Hepatocyte (in vitro differentiated cells): ENCODE data around the gene TCEAL2. TPM values are rescaled to one million over a fixed set of nuclear protein-coding genes. Genes with fewer than 3 reads are reported as not detected.
"Not testable (repeated sequence)": the region's sequence is repeated elsewhere in the genome, so short reads cannot be mapped to it uniquely, and the experiment has no call there.

Experiments used
- DNase-seq: peaks from one replicate; pipeline ENCODE4 v3.0.0-alpha.2; 2016; ENCODE audit warnings: low spot score
- H2AFZ ChIP-seq: fragments of 200-600 bp; sonication (generic); 2 replicates; pipeline ENCODE4 v1.6.0; 2016; ENCODE audit warnings: antibody characterized with exemption, mild to moderate bottlenecking
- H3K27ac ChIP-seq: fragments of 200-600 bp; sonication (generic); 2 replicates; pipeline ENCODE4 v1.5.1; 2016; ENCODE audit warnings: mild to moderate bottlenecking
- H3K27me3 ChIP-seq: fragments of 200-600 bp; sonication (generic); 2 replicates; pipeline ENCODE4 v1.6.1; 2016
- H3K36me3 ChIP-seq: fragments of 200-600 bp; sonication (generic); replicated peaks from 2 replicates; pipeline ENCODE4 v1.5.1; 2016; ENCODE audit warnings: low read depth; ENCODE audit not compliant: insufficient read depth
- H3K4me1 ChIP-seq: fragments of 200-600 bp; sonication (generic); 2 replicates; pipeline ENCODE4 v1.5.1; 2016; ENCODE audit warnings: mild to moderate bottlenecking, moderate library complexity; ENCODE audit not compliant: insufficient read depth
- H3K4me2 ChIP-seq: fragments of 200-600 bp; sonication (generic); 2 replicates; pipeline ENCODE4 v1.6.0; 2016
- H3K4me3 ChIP-seq: fragments of 200-600 bp; sonication (generic); 2 replicates; pipeline ENCODE4 v1.5.1; 2016; ENCODE audit warnings: mild to moderate bottlenecking
- H3K79me2 ChIP-seq: fragments of 200-600 bp; sonication (generic); 2 replicates; pipeline ENCODE4 v1.6.0; 2017; ENCODE audit warnings: mild to moderate bottlenecking
- H3K9me2 ChIP-seq: fragments of 200-600 bp; sonication (generic); replicated peaks from 2 replicates; pipeline ENCODE4 v1.6.0; 2017; ENCODE audit warnings: mild to moderate bottlenecking; ENCODE audit not compliant: insufficient read depth
- H3K9me3 ChIP-seq: fragments of 200-600 bp; sonication (generic); 2 replicates; pipeline ENCODE4 v1.5.1; 2016; ENCODE audit warnings: low read depth, mild to moderate bottlenecking
- H4K20me1 ChIP-seq: fragments of 200-600 bp; sonication (generic); 2 replicates; pipeline ENCODE4 v1.6.0; 2016; ENCODE audit warnings: mild to moderate bottlenecking; ENCODE audit not compliant: insufficient read depth, poor library complexity, severe bottlenecking
- CTCF ChIP-seq: fragments of 200-600 bp; sonication (generic); IDR thresholded peaks from 2 replicates; pipeline ENCODE4 v1.5.1; 2016; ENCODE audit warnings: antibody characterized with exemption, mild to moderate bottlenecking; ENCODE audit not compliant: poor library complexity
- EZH2 ChIP-seq: fragments of 200-600 bp; sonication (generic); IDR thresholded peaks from 2 replicates; pipeline ENCODE4 v1.6.1; 2016; ENCODE audit warnings: antibody characterized with exemption, mild to moderate bottlenecking, borderline replicate concordance
- EZH2phosphoT487 ChIP-seq: fragments of 200-600 bp; sonication (generic); IDR thresholded peaks from one replicate; pipeline ENCODE4 v1.6.1; 2018; ENCODE audit warnings: antibody characterized with exemption, mild to moderate bottlenecking, low read depth, moderate library complexity; ENCODE audit not compliant: unreplicated experiment, severe bottlenecking
- WGBS: methylation state at CpG from one replicate; pipeline ENCODE4 v1.1.6; 2016; ENCODE audit warnings: low lambda C conversion rate; ENCODE audit errors: missing lambda C conversion rate; 5-methylcytosine and 5-hydroxymethylcytosine counted together
- polyA plus RNA-seq: library from polyadenylated mRNA; unstranded; fragments of >200 nt; fragmentation: Nextera tagmentation; extraction: Ambion mirVana; gene quantifications from 2 replicates; pipeline ENCODE4 v1.2.1, GENCODE V29; 2016
- total RNA-seq: library from RNA; depleted of rRNA; stranded (reverse); fragments of >200 nt; gene quantifications from 2 replicates; pipeline ENCODE4 v1.2.3, GENCODE V29; 2014

The TCEAL2 gene
- 2.8 and 3.9 TPM in 2 replicates for total RNA-seq
- polyA plus RNA-seq: 5.8 and 9.2 TPM in 2 replicates

GRCh38 chrX:102125436-102125835 lies at the start of gene TCEAL2:
Gene TCEAL2, plus strand, starts transcription at chrX:102125679. Its CDS starts 1,152 bp downstream, at chrX:102126831.
- 45% methylated on average over 9 of the region's 38 CpGs for WGBS
- H4K20me1 ChIP-seq, H3K4me1 ChIP-seq, H3K79me2 ChIP-seq, H3K4me3 ChIP-seq, H3K9me2 ChIP-seq, H3K9me3 ChIP-seq, H3K36me3 ChIP-seq, H3K27ac ChIP-seq, H3K27me3 ChIP-seq, H2AFZ ChIP-seq: not testable (repeated sequence)
- H3K4me2 ChIP-seq: peak within 1 kb of the TSS; percentile 67
- peak; percentile 52 for DNase-seq

GRCh38 chrX:102077426-102077825 lies 48.1 kb upstream of the TCEAL2 start:
- no peak overlapping the region for H3K4me3 ChIP-seq
- H3K36me3 ChIP-seq: no peaks in the 10 kb centered on the region
- DNase-seq: no peak
- no peak for TF ChIP-seq EZH2phosphoT487
- TF ChIP-seq EZH2: no peak
- TF ChIP-seq CTCF: no peak
- H4K20me1 ChIP-seq: no peaks in the 10 kb centered on the region
- no peak overlapping the region for H2AFZ ChIP-seq
- WGBS: 32% methylated on average over 1 of the region's 1 CpG
- H3K79me2 ChIP-seq: no peaks in the 10 kb centered on the region
- no peak overlapping the region for H3K27ac ChIP-seq
- no peaks in the 10 kb centered on the region for H3K27me3 ChIP-seq
- no peak overlapping the region for H3K4me2 ChIP-seq
- peaks cover 4% of the 10 kb centered on the region for H3K9me3 ChIP-seq
- H3K4me1 ChIP-seq: no peaks in the 10 kb centered on the region
- no peaks in the 10 kb centered on the region for H3K9me2 ChIP-seq

GRCh38 chrX:102085706-102086105 lies 39.8 kb upstream of the TCEAL2 start:
- H3K4me3 ChIP-seq: no peak overlapping the region
- H3K27me3 ChIP-seq: no peaks in the 10 kb centered on the region
- H3K27ac ChIP-seq: no peak overlapping the region
- H3K36me3 ChIP-seq: no peaks in the 10 kb centered on the region
- DNase-seq: no peak
- no peak overlapping the region for H2AFZ ChIP-seq
- H3K9me3 ChIP-seq: no peaks in the 10 kb centered on the region
- H4K20me1 ChIP-seq: no peaks in the 10 kb centered on the region
- 38% methylated on average over 5 of the region's 5 CpGs for WGBS
- H3K79me2 ChIP-seq: no peaks in the 10 kb centered on the region
- no peaks in the 10 kb centered on the region for H3K4me1 ChIP-seq
- no peak for TF ChIP-seq EZH2phosphoT487
- no peak for TF ChIP-seq CTCF
- TF ChIP-seq EZH2: no peak
- no peaks in the 10 kb centered on the region for H3K9me2 ChIP-seq
- no peak overlapping the region for H3K4me2 ChIP-seq

- Histone ChIP-seq H3K4me3 (no peak overlapping the region), H3K4me1 (no peaks in the 10 kb centered on the region), H3K9me2 (no peaks in the 10 kb centered on the region), H3K27me3 (no peaks in the 10 kb centered on the region), H3K36me3 (no peaks in the 10 kb centered on the region), H3K4me2 (no peak overlapping the region), H2AFZ (no peak overlapping the region), H4K20me1 (no peaks in the 10 kb centered on the region), H3K79me2 (no peaks in the 10 kb centered on the region), H3K27ac (no peak overlapping the region), H3K9me3 (no peaks in the 10 kb centered on the region)
- 64% methylated on average over 4 of the region's 4 CpGs for WGBS
- DNase-seq: no peak
- TF ChIP-seq CTCF (no peak), EZH2 (no peak), EZH2phosphoT487 (no peak)
These were observed 12.1 kb upstream of the TCEAL2 start for GRCh38 chrX:102113367-102113766.
